ENCODE data around the gene SMIM15. TPM values are rescaled to one million over a fixed set of nuclear protein-coding genes. Genes with fewer than 3 reads are reported as not detected.

SMIM15 gene
- total RNA-seq (2014; rRNA removed; shearing (Covaris generic)) = 75.4 and 87.6 TPM in 2 replicates

DNA sequence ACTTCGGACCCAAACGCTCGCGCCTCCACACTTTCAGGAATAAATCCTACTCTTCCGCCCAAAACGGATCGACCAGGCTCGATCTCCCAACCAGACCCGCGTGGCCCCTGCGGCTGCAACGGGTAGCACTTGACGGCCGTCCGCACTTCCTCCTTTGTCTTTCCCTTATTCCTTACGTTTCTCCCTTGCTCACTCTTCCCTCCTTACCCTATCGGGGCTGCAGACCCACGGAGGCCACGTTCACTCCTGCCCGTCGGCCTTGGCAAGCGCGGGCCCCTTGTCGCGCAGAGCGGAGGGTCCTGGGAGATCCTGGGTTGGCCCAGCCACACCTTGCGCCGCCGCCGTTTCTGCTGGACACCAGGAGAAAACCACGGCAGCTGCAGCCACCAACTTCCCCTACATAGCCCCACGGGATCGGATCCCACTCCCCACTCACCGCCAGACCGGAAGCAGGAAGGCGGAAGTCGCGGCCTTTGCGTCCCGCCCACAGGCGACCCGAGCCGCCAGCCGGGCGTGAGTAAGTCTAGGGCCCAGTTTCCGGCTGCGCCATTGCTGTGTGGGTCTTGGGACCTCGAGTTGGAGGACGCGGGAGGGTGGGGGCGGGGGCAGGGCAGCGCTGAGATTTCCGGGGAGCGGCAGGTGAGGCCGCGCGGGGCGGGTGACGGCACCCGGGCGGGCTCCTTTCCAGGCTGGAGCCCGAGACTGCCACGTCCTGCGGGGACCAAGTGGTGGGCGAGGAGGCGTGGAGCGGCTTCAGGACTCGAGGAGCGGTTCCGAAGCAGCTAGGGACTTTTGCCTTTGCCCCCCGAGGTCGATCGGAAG is at the start of gene SMIM15:
Gene SMIM15, minus strand, starts transcription at position 459 of the 822 bp plus-strand sequence. CDS start 2,297 bp downstream, outside the sequence.

Other genes starting within 250 kb of the SMIM15 start
- 7.3 and 7.9 TPM in 2 replicates for gene ERCC8, start 217.4 kb downstream of the SMIM15 start, total RNA-seq (2014; rRNA removed; shearing (Covaris generic))
- gene NDUFAF2, start 217.3 kb downstream of the SMIM15 start, total RNA-seq (2014; rRNA removed; shearing (Covaris generic)) = 76.3 and 81.1 TPM in 2 replicates
- gene ZSWIM6, start 169.8 kb upstream of the SMIM15 start, total RNA-seq (2014; rRNA removed; shearing (Covaris generic)) = 5.7 and 7.1 TPM in 2 replicates

Measured in A375 (cell line).